Transverse colon (tissue), 4 donors: ENCODE measurements around the gene ATG9A. TPM values are rescaled to one million over a fixed set of nuclear protein-coding genes. Genes with fewer than 3 reads are reported as not detected.

Experiments
- DNase-seq: peaks from one replicate; pipeline ENCODE4 v3.0.0-alpha.2; 2019
- H3K27ac ChIP-seq, 4 donors: fragments of 200-600 bp; sonication (generic); 2 replicates each; pipeline ENCODE4 v1.5.1; 2016 to 2018; ENCODE audit warnings: inconsistent platforms in 4 of 4
- H3K27me3 ChIP-seq: fragments of 200-600 bp; sonication (generic); 2 replicates; pipeline ENCODE4 v1.5.1; 2017; ENCODE audit warnings: inconsistent platforms
- H3K36me3 ChIP-seq, 4 donors: fragments of 200-600 bp; sonication (generic); 2 replicates each; pipeline ENCODE4 v1.5.1; 2017 to 2019; ENCODE audit warnings: inconsistent platforms in 4 of 4
- H3K4me1 ChIP-seq, 4 donors: fragments of 200-600 bp; sonication (generic); 2 replicates each; pipeline ENCODE4 v1.5.1; 2017 to 2020; ENCODE audit warnings: inconsistent platforms in 4 of 4
- H3K4me3 ChIP-seq, 4 donors: fragments of 200-600 bp; sonication (generic); 1 replicate in 1 of 4; 2 replicates in 3 of 4; pipeline versions ENCODE4 v1.5.1 to v1.6.1; 2017 to 2019; ENCODE audit warnings: inconsistent platforms in 4 of 4
- H3K9me3 ChIP-seq, 2 donors: fragments of 200-600 bp; sonication (generic); 2 replicates each; pipeline ENCODE4 v1.5.1; 2017 to 2019; ENCODE audit warnings: inconsistent platforms in 2 of 2
- CTCF ChIP-seq, 5 experiments: fragments of 200-600 bp in 3 of 5; fragments of 450-650 bp in 2 of 5; sonication (generic) in 3 of 5; IDR thresholded peaks; 1 replicate in 2 of 5; 2 replicates in 3 of 5; pipeline ENCODE4 v1.5.1; 2016 to 2017; ENCODE audit warnings: antibody characterized with exemption in 5 of 5, inconsistent platforms in 3 of 5, mild to moderate bottlenecking in 2 of 5, moderate library complexity in 1 of 5
- EP300 ChIP-seq: sonication (generic); formaldehyde crosslinking; IDR thresholded peaks from one replicate; pipeline ENCODE4 v1.6.1; 2017; ENCODE audit warnings: antibody characterized with exemption, low read depth
- POLR2A ChIP-seq: fragments of 450-650 bp; IDR thresholded peaks from one replicate; pipeline ENCODE4 v1.6.1; 2016; ENCODE audit warnings: antibody characterized with exemption, mild to moderate bottlenecking, moderate library complexity
- POLR2AphosphoS5 ChIP-seq, 3 donors: sonication (generic); formaldehyde crosslinking; IDR thresholded peaks; one replicate each; pipeline ENCODE4 v1.6.1; 2016; ENCODE audit warnings: antibody characterized with exemption in 3 of 3
- WGBS, 2 donors: methylation state at CpG; one replicate each; pipeline ENCODE4 v1.1.5; 2018; ENCODE audit warnings: low coverage in 1 of 2; 5-methylcytosine and 5-hydroxymethylcytosine counted together
- in situ Hi-C, 4 donors: fragments of 200-750 bp; cut with MboI; loops; one replicate each; pipeline versions ENCODE4 v1.15.0 to v1.15.1; 2017; ENCODE audit warnings: low sequenced_read_pairs in 3 of 4, low pct_ligation_motif_present in 1 of 4, low pct_unique_long_range_greater_than_20kb in 1 of 4
- intact Hi-C: fragments of 100-400 bp; cut with DNase I; formaldehyde crosslinking; loops from one replicate; pipeline ENCODE4 v1.15.1; 2023; ENCODE audit warnings: low total_unique reads
- total RNA-seq, 4 donors: library from RNA; depleted of rRNA; stranded (reverse); fragments of >200 nt; gene quantifications; one replicate each; pipeline ENCODE4 v1.1.0, GENCODE V29; 2016

ATG9A gene
- total RNA-seq, 4 donors from 2014 or later, result 73.2 to 243 (median 82.7) TPM

DNA sequence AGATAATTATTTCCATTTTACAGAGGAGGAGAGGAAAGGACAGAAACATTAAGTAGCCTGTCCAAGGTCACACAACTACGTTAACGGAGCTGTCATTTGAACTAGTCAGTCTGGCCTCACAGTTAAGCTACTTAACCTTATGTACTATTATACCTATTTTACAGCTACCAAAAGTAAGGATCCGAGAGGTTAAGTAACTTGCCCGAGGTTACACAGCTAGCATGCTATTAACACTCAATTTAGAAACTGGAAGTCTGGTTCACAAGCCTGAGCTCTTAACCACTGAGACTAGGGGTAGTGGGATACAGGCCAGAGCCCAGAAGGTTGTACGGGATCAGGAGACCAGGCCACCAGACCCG, 15.3 kb upstream of the ATG9A start:
- no peak for DNase-seq
- Histone ChIP-seq H3K36me3 (no peaks in the 10 kb centered on the region), H3K27ac (peak overlapping the region; percentile 94 to 97 (median 94)), H3K4me3 (peak overlapping the region; percentile 65 to 95 (median 83)), H3K27me3 (no peaks in the 10 kb centered on the region), H3K4me1 (peaks cover 27 to 47% (median 43%) of the 10 kb centered on the region in 4 donors), H3K9me3 (no peaks in the 10 kb centered on the region)
- 29 to 34% methylated on average over 4 to 6 of the region's 6 CpGs for WGBS, 2 donors
- intact Hi-C loops (loop anchor here (10.0 kb wide), 1 partner anchor 1610 kb away; no protein-coding TSS in a partner anchor), in situ Hi-C loops (no loop called here)
- TF ChIP-seq CTCF (IDR thresholded peaks at IDR 0.05), result no peak
- TF ChIP-seq POLR2A, result no peak
- TF ChIP-seq EP300, result no peak
- no peak for TF ChIP-seq POLR2AphosphoS5 (IDR thresholded peaks at IDR 0.05)

DNA sequence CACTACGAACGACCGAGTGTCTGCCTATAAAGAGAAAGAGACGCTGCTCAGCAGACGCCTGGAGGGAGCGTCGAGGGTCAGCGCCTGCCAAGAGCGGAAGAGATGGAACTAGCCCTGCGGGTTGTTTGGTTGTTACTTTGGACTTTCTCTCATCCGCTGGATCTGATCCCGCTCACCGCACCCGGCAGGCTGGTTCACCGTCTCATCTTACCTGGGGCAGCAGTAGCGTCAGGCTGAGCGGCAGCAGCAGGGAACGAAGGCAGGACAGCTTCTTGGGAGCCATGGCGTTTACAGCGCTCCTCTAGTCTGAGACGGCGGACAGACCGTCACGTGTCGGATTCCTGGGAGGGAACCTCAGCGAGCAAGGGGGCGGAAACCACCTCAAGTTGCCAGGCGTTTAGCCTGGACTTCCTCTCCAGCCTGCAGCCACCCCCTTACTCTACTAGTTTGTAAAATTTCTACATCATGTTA, 13.9 kb upstream of the ATG9A start:
- Histone ChIP-seq H3K27ac (peak overlapping the region; percentile 37 to 67 (median 65)), H3K4me1 (peaks cover 13 to 33% (median 29%) of the 10 kb centered on the region in 4 donors), H3K9me3 (no peaks in the 10 kb centered on the region), H3K36me3 (peaks cover 0 to under 1% (median 0%) of the 10 kb centered on the region in 4 donors), H3K27me3 (no peaks in the 10 kb centered on the region), H3K4me3 (peak overlapping the region in 2 of 4 donors; percentile 15 to 17)
- in situ Hi-C loops (no loop called here), intact Hi-C loops (loop anchor here (10.0 kb wide), 1 partner anchor 1609 kb away; no protein-coding TSS in a partner anchor)
- peak; percentile 39 for TF ChIP-seq POLR2A
- peak in 2 of 3 donors; percentile 38 to 50 for TF ChIP-seq POLR2AphosphoS5 (IDR thresholded peaks at IDR 0.05)
- no peak for TF ChIP-seq CTCF (IDR thresholded peaks at IDR 0.05)
- no peak for TF ChIP-seq EP300
- DNase-seq, result peak; percentile 56
- WGBS, 2 donors, result 58% methylated on average over 28 of the region's 28 CpGs; no CpG with 5 or more reads in 1 of the 2 donors

- Histone ChIP-seq H3K36me3 (peaks cover 0 to 51% (median 27%) of the 10 kb centered on the region in 4 donors), H3K9me3 (no peaks in the 10 kb centered on the region), H3K27me3 (no peaks in the 10 kb centered on the region), H3K27ac (no peak overlapping the region), H3K4me3 (no peak overlapping the region), H3K4me1 (peaks cover 7 to 14% (median 13%) of the 10 kb centered on the region in 4 donors)
- WGBS, 2 donors, result 80 to 90% methylated on average over 2 to 3 of the region's 3 CpGs
- intact Hi-C loops (no loop called here), in situ Hi-C loops (no loop called here)
- DNase-seq, result no peak
- TF ChIP-seq POLR2A, result no peak
- TF ChIP-seq EP300, result no peak
- TF ChIP-seq POLR2AphosphoS5 (IDR thresholded peaks at IDR 0.05), result no peak
- no peak for TF ChIP-seq CTCF (IDR thresholded peaks at IDR 0.05)
Observed at GRCh38 chr2:219234331-219234730, 4.9 kb upstream of the ATG9A start.

DNA sequence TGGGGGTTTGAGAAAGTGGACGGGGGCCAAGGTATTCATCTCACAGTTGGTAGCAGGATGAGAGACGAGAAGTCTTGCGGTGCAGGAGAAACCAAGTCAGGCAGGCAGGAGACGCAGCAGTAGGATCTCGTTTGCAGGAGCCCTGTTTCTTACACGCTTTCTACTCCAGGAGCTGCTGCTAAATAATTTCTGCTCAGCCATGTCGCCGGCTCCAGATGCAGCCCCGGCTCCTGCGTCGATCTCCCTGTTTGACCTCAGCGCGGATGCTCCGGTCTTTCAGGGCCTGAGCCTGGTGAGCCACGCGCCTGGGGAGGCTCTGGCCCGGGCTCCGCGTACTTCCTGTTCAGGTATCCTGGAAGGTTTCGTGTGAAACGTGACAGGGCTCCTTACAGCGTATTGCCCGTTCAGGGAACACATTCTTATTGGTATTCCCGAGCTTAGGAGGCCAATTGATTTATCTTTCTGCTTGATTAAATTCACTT, 664 bp upstream of the ATG9A start:
- H3K36me3 ChIP-seq, result peaks cover 0 to 37% (median 18%) of the 10 kb centered on the region in 4 donors
- peak overlapping the region; percentile 92 to 98 (median 96) for H3K27ac ChIP-seq
- in situ Hi-C loops (no loop called here), intact Hi-C loops (no loop called here)
- H3K4me1 ChIP-seq, result peaks cover 18 to 36% (median 30%) of the 10 kb centered on the region in 4 donors
- TF ChIP-seq EP300, result no peak
- no peak for TF ChIP-seq POLR2AphosphoS5 (IDR thresholded peaks at IDR 0.05)
- no peak for TF ChIP-seq CTCF (IDR thresholded peaks at IDR 0.05)
- no peak for TF ChIP-seq POLR2A
- no peaks in the 10 kb centered on the region for H3K9me3 ChIP-seq
- peak; percentile 71 for DNase-seq
- WGBS, 2 donors, result 0% methylated on average over 10 to 11 of the region's 24 CpGs
- H3K27me3 ChIP-seq, result no peaks in the 10 kb centered on the region
- H3K4me3 ChIP-seq, result peak overlapping the region; percentile 67 to 90 (median 78)
